ENCODE data around the gene MYO1B. TPM values are rescaled to one million over a fixed set of nuclear protein-coding genes. Genes with fewer than 3 reads are reported as not detected.

The MYO1B gene
- total and polyA plus RNA-seq, 2 of the 8 experiments (the other 6 are each of a cell fraction or from before 2014, with no cell fraction given): 15.5 to 61.2 TPM

DNA sequence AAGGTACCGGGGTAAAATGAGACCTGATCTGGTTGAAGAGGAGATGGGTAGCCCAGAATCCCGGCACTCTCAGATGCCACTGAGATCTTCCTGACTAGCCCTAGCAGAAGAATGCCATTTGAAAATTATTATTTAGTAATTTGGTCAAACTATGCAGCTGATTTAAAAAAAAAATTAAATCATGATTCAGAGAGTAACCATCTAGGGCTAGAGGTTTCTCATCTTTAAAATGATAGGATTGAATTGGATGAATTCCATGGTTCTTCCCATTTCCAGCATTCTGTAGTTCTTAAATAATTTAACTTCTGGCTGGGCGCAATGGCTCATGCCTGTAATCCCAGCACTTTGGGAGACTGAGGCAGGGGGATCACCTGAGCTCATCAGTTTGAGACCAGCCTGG lies 106.1 kb downstream of the MYO1B start:
- no peak overlapping the region for H3K9ac ChIP-seq (replicated peaks in 1 of 4; ENCODE audit: extremely low read depth in 1 of 4, low read depth in 3 of 4, low read length in 3 of 4)
- no peak overlapping the region for H3K56ac ChIP-seq (replicated peaks; ENCODE audit: insufficient read length, low read depth, low read length)
- H4K91ac ChIP-seq (replicated peaks; ENCODE audit: insufficient read length, low read length): no peak overlapping the region
- no peaks in the 10 kb centered on the region for H4K20me1 ChIP-seq (replicated peaks in 1 of 2; ENCODE audit: control insufficient read depth in 1 of 2, insufficient read depth in 2 of 2, low read length in 2 of 2)
- no peak overlapping the region for H2AK5ac ChIP-seq (ENCODE audit: low read depth, low read length)
- H3K23me2 ChIP-seq (ENCODE audit: low read depth, low read length): no peaks in the 10 kb centered on the region; the same call in 1 of the 2 replicates
- no peak overlapping the region for H2AFZ ChIP-seq (ENCODE audit: low read length)
- H3K4me2 ChIP-seq (ENCODE audit: insufficient read depth in 1 of 2, low read depth in 2 of 2, low read length in 2 of 2): no peak overlapping the region
- H3K4ac ChIP-seq (replicated peaks; ENCODE audit: insufficient read length, low read depth, low read length): no peak overlapping the region
- 95% methylated on average over 3 of the region's 3 CpGs; no CpG with 5 or more reads in 1 of the 2 experiments for WGBS, 2 experiments (ENCODE audit: extremely low coverage in 1 of 2, insufficient coverage in 1 of 2, insufficient read length in 1 of 2, insufficient replicate concordance in 2 of 2, low coverage in 1 of 2, low lambda C conversion rate in 2 of 2, missing lambda C conversion rate in 1 of 2)
- TF ChIP-seq KDM1A (IDR thresholded peaks at IDR 0.05; ENCODE audit: borderline replicate concordance, low read length) (no peak), CHD1 (IDR thresholded peaks at IDR 0.05; ENCODE audit: low read depth, low read length) (no peak), POU5F1 (IDR thresholded peaks at IDR 0.05; ENCODE audit: low read depth, low read length) (no peak), ASH2L (IDR thresholded peaks at IDR 0.05; ENCODE audit: low read length) (no peak), CEBPB (IDR thresholded peaks at IDR 0.05; ENCODE audit: low read depth, low read length) (no peak), TCF12 (IDR thresholded peaks at IDR 0.05; ENCODE audit: low read depth, low read length) (no peak), SP2 (IDR thresholded peaks at IDR 0.05; ENCODE audit: low read length) (no peak), SIN3A (conservative IDR thresholded peaks at IDR 0.05 in 1 of 2, IDR thresholded peaks at IDR 0.05 in 1 of 2; ENCODE audit: low read depth in 1 of 2, low read length in 2 of 2) (no peak), NANOG (IDR thresholded peaks at IDR 0.05; ENCODE audit: insufficient read depth, low read depth, low read length, poor library complexity, severe bottlenecking) (no peak), GABPA (IDR thresholded peaks at IDR 0.05; ENCODE audit: borderline replicate concordance, insufficient read depth, low read length) (no peak), SIRT6 (IDR thresholded peaks at IDR 0.05; ENCODE audit: low read length) (no peak)
- TF ChIP-seq, protein P1, sequence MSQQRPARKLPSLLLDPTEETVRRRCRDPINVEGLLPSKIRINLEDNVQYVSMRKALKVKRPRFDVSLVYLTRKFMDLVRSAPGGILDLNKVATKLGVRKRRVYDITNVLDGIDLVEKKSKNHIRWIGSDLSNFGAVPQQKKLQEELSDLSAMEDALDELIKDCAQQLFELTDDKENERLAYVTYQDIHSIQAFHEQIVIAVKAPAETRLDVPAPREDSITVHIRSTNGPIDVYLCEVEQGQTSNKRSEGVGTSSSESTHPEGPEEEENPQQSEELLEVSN (IDR thresholded peaks at IDR 0.05): no peak
- no peaks in the 10 kb centered on the region for H3K4me1 ChIP-seq (replicated peaks in 1 of 4; ENCODE audit: control insufficient read depth in 3 of 4, insufficient read depth in 4 of 4, low read length in 3 of 4)
- no peak overlapping the region for H3K27ac ChIP-seq (ENCODE audit: low read depth, low read length)
- no peak overlapping the region for H2BK120ac ChIP-seq (replicated peaks; ENCODE audit: low read depth, low read length)
- H2BK5ac ChIP-seq (ENCODE audit: low read depth, low read length): no peak overlapping the region
- H3K18ac ChIP-seq (ENCODE audit: extremely low read depth, low read length): no peak overlapping the region
- no peak overlapping the region for H2BK12ac ChIP-seq (ENCODE audit: low read depth, low read length)
- no peak overlapping the region for H4K5ac ChIP-seq (ENCODE audit: insufficient read length, low read depth, low read length)
- H4K8ac ChIP-seq (ENCODE audit: extremely low read depth, insufficient read depth, low read length): no peak overlapping the region
- peaks cover 0 to 29% (median 5%) of the 10 kb centered on the region in 4 experiments; a peak in 4 of 8 replicates for H3K36me3 ChIP-seq (ENCODE audit: control insufficient read depth in 2 of 4, insufficient read depth in 4 of 4, low read length in 3 of 4)
- no peak for DNase-seq (ENCODE audit: low read depth in 1 of 2, low spot score in 2 of 2)
- peaks cover 0 to 7% of the 10 kb centered on the region in 2 experiments; a peak in 2 of 4 replicates for H3K9me3 ChIP-seq (ENCODE audit: insufficient read depth in 2 of 2, low read depth in 1 of 2, low read length in 1 of 2)
- ChIA-PET POLR2A (ENCODE audit: partially characterized antibody) (no interaction called here), CTCF (ENCODE audit: partially characterized antibody) (interaction anchor here (1.1 kb wide), 1 partner anchor 9 kb away, joined by 4 read pairs; no protein-coding TSS in a partner anchor)
- FAIRE-seq: no peak
- H3K27me3 ChIP-seq (replicated peaks in 1 of 4; ENCODE audit: control insufficient read depth in 3 of 4, extremely low read depth in 1 of 4, insufficient read depth in 3 of 4, low read length in 3 of 4): peaks cover 0 to 1% (median 0%) of the 10 kb centered on the region in 4 experiments; a peak in 1 of 7 replicates
- no peak overlapping the region for H3K4me3 ChIP-seq (ENCODE audit: extremely low read depth in 1 of 4, insufficient read depth in 2 of 4, low read depth in 3 of 4, low read length in 4 of 4)
- no peak overlapping the region for H2BK20ac ChIP-seq (ENCODE audit: low read length)
- no peak overlapping the region for H3K14ac ChIP-seq (ENCODE audit: insufficient read length)
- no peaks in the 10 kb centered on the region for H3K79me1 ChIP-seq (ENCODE audit: low read depth, low read length)
- H2BK15ac ChIP-seq (ENCODE audit: low read length): no peak overlapping the region
- no peaks in the 10 kb centered on the region for H3K79me2 ChIP-seq (ENCODE audit: control insufficient read depth in 1 of 2, insufficient read depth in 2 of 2, low read length in 2 of 2)
- H3K23ac ChIP-seq (ENCODE audit: insufficient read length): no peak overlapping the region

Data from H1 (cell line).